Colonic mucosa (tissue), 4 donors: ENCODE data around the gene MBIP. TPM values are rescaled to one million over a fixed set of nuclear protein-coding genes. Genes with fewer than 3 reads are reported as not detected.

Experiments
- DNase-seq: peaks from one replicate; pipeline ENCODE4 v3.0.0-alpha.2; 2020
- H3K27ac ChIP-seq: fragments of 200-600 bp; one replicate; pipeline ENCODE4 v1.8.0; 2021
- H3K27me3 ChIP-seq: fragments of 200-600 bp; one replicate; pipeline ENCODE4 v1.8.0; 2021
- H3K36me3 ChIP-seq: fragments of 200-600 bp; one replicate; pipeline ENCODE4 v1.8.0; 2021
- H3K4me1 ChIP-seq: fragments of 200-600 bp; one replicate; pipeline ENCODE4 v1.8.0; 2021; ENCODE audit warnings: mild to moderate bottlenecking
- H3K4me3 ChIP-seq: fragments of 200-600 bp; one replicate; pipeline ENCODE4 v1.8.0; 2021
- H3K9ac ChIP-seq, 2 donors: one replicate each; pipeline ENCODE4 v1.7.0; 2013; ENCODE audit warnings: control low read depth in 2 of 2, low read depth in 2 of 2, low read length in 2 of 2
- H3K9me3 ChIP-seq: fragments of 200-600 bp; one replicate; pipeline ENCODE4 v1.8.0; 2021
- CTCF ChIP-seq: fragments of 200-600 bp; IDR thresholded peaks from one replicate; pipeline ENCODE4 v1.8.0; 2022; ENCODE audit warnings: antibody characterized with exemption, mild to moderate bottlenecking
- intact Hi-C: fragments of 100-400 bp; cut with DNase I; formaldehyde crosslinking; loops from one replicate; pipeline ENCODE4 v1.14.1; 2022
- total RNA-seq, 2 donors: library from RNA; stranded (reverse); fragmentation: NEBNext Ultra II Directional in 1 of 2; extraction: Animal tissue kit (Norgen Biotek cat#: 25700) in 1 of 2; gene quantifications; one replicate each; pipeline ENCODE4 v1.2.1, GENCODE V29; 2021
- donor health status: healthy.
- donor health status: DM: no; HTN: no; CAD: no.
- donor health status: DM: no; HTN: no; CAD: no.

Gene MBIP
- total RNA-seq, 2 donors from 2014 or later = 18.7 to 35.4 TPM

GRCh38 chr14:36288496-36288895 lies 31.9 kb downstream of the MBIP start:
- H3K27me3 ChIP-seq = no peaks in the 10 kb centered on the region
- H3K27ac ChIP-seq = no peak overlapping the region
- H3K4me1 ChIP-seq = no peaks in the 10 kb centered on the region
- H3K9me3 ChIP-seq = no peaks in the 10 kb centered on the region
- no peak overlapping the region for H3K9ac ChIP-seq
- no peaks in the 10 kb centered on the region for H3K36me3 ChIP-seq
- H3K4me3 ChIP-seq = no peak overlapping the region
- no peak for TF ChIP-seq CTCF
- DNase-seq = no peak
- intact Hi-C loops = no loop called here

DNA sequence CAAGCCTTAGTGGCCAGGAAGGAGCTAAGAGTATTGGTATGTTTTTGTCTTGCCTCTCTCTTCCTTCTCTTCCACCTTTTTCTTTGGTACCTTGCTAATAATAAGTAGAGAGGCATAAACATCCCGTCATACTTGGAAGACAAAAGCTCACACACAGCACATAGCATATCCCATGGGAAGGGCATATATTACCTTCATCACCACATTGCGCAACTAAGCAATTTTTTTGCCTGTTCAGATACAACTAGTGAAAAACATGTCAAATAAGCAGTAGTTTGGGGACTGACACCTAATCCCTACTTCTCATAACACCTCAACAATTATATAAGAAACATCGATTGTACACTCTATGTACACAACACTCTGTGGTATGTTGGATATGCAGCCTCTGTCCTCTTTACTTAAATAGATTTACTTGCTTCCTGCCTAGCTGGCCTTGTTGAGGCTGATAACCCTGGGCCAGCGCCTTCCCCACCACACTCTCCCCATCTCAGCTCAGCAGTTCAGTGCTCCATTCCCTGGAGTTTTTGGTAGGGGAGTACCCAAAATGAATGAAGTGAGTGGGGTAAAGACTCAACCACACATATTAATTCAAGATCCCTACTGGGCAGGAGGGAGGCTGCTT lies 35.4 kb downstream of the MBIP start:
- H3K27ac ChIP-seq = no peak overlapping the region
- no peaks in the 10 kb centered on the region for H3K36me3 ChIP-seq
- H3K9me3 ChIP-seq = no peaks in the 10 kb centered on the region
- H3K27me3 ChIP-seq = no peaks in the 10 kb centered on the region
- no peak for DNase-seq
- H3K4me1 ChIP-seq = no peaks in the 10 kb centered on the region
- no peak overlapping the region for H3K4me3 ChIP-seq
- intact Hi-C loops = no loop called here
- H3K9ac ChIP-seq = no peak overlapping the region
- TF ChIP-seq CTCF = no peak

DNA sequence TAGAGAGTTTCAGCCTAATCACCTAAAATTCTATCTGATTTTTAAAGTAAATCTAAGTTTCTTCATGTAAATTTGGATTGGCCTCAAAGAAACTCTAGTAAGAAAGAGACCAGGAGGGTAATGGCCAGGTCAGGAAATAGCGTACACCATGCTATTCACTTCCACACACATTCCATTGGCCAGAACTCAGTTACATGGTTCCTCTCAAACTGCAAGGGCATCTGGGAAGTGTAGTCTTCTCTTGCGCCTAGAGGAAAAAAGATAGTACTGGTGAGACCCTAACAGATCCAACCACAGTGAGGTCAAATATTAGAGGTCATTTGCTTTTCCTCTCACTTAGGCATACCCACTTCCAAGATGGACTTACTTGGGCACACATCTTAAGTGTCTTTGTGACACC lies 39.1 kb downstream of the MBIP start:
- H3K4me3 ChIP-seq = no peak overlapping the region
- DNase-seq = no peak
- H3K36me3 ChIP-seq = no peaks in the 10 kb centered on the region
- H3K27me3 ChIP-seq = no peaks in the 10 kb centered on the region
- H3K9me3 ChIP-seq = no peaks in the 10 kb centered on the region
- H3K9ac ChIP-seq = no peak overlapping the region
- intact Hi-C loops = no loop called here
- no peak for TF ChIP-seq CTCF
- no peaks in the 10 kb centered on the region for H3K4me1 ChIP-seq
- H3K27ac ChIP-seq = no peak overlapping the region

GRCh38 chr14:36279306-36280190 lies 40.9 kb downstream of the MBIP start:
- H3K27me3 ChIP-seq = no peaks in the 10 kb centered on the region
- intact Hi-C loops = no loop called here
- no peaks in the 10 kb centered on the region for H3K36me3 ChIP-seq
- H3K9ac ChIP-seq = no peak overlapping the region
- no peaks in the 10 kb centered on the region for H3K9me3 ChIP-seq
- DNase-seq = no peak
- no peak for TF ChIP-seq CTCF
- H3K4me1 ChIP-seq = no peaks in the 10 kb centered on the region
- H3K4me3 ChIP-seq = no peak overlapping the region
- H3K27ac ChIP-seq = no peak overlapping the region

DNA sequence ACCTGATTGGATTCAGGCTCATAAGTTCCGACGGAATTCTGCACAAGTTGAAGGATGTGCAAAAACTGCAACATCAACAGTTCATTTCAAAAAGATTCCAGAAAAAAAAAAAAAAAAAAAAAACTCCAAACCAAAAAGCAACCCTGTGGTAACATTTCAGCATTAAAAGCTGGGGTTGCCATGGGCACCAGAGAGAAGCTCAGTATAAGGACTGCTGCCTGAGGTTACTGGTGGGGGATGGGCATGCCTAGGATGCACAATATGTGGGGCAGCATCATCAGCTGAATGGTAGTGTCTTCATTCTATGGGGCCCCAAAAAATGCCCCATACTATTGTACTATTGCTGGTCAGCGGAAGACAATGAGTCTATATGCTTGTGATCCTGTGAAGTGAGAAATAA lies 44.7 kb downstream of the MBIP start:
- Histone ChIP-seq H3K27me3 (peaks cover 4% of the 10 kb centered on the region), H3K36me3 (no peaks in the 10 kb centered on the region), H3K9ac (no peak overlapping the region), H3K9me3 (no peaks in the 10 kb centered on the region), H3K27ac (no peak overlapping the region), H3K4me3 (no peak overlapping the region), H3K4me1 (peaks cover 8% of the 10 kb centered on the region)
- intact Hi-C loops = no loop called here
- no peak for TF ChIP-seq CTCF
- no peak for DNase-seq
